Calu3 (cell line): ENCODE data around the gene CHST9. TPM values are rescaled to one million over a fixed set of nuclear protein-coding genes. Genes with fewer than 3 reads are reported as not detected.

ENCODE experiments used
- BruUV-seq: library from RNA; stranded (reverse); fragments of 400-500 nt; replicated peaks from 2 replicates; lab custom pipeline; 2021; lab: Mats Ljungman, UMichigan
- CTCF ChIA-PET: fragments of 300-600 bp; sonication (Branson Sonifier 250); formaldehyde crosslinking; loops from one replicate; lab custom pipeline; 2022; ENCODE audit warnings: antibody characterized with exemption; lab: Charles Lee
- DNase-seq: peaks from one replicate; pipeline ENCODE4 v3.0.0; 2022
- H3K27ac Mint-ChIP-seq: one replicate; pipeline ENCODE4 v1.8.0; 2022; ENCODE audit warnings: mixed read lengths; ENCODE audit not compliant: unreplicated experiment
- H3K27me3 Mint-ChIP-seq: one replicate; pipeline ENCODE4 v1.8.0; 2022; ENCODE audit warnings: mixed read lengths; ENCODE audit not compliant: unreplicated experiment
- H3K36me3 Mint-ChIP-seq: one replicate; pipeline ENCODE4 v1.8.0; 2022; ENCODE audit warnings: mild to moderate bottlenecking, moderate library complexity, mixed read lengths; ENCODE audit not compliant: insufficient read depth, unreplicated experiment
- H3K4me1 Mint-ChIP-seq: one replicate; pipeline ENCODE4 v1.8.0; 2022; ENCODE audit warnings: mild to moderate bottlenecking, low read depth, mixed read lengths; ENCODE audit not compliant: unreplicated experiment
- H3K4me3 Mint-ChIP-seq: one replicate; pipeline ENCODE4 v1.8.0; 2022; ENCODE audit warnings: mild to moderate bottlenecking, low read depth, moderate library complexity, mixed read lengths; ENCODE audit not compliant: unreplicated experiment
- H3K9me3 Mint-ChIP-seq: one replicate; pipeline ENCODE4 v1.8.0; 2022; ENCODE audit warnings: low read depth, mixed read lengths; ENCODE audit not compliant: unreplicated experiment
- CTCF ChIP-seq: fragments of 200-600 bp; IDR thresholded peaks from one replicate; pipeline ENCODE4 v1.8.0; 2022; ENCODE audit warnings: antibody characterized with exemption; ENCODE audit not compliant: unreplicated experiment
- intact Hi-C: fragments of 100-400 bp; cut with micrococcal nuclease; formaldehyde crosslinking; loops from one replicate; pipeline ENCODE4 v1.10.0; 2022; ENCODE audit not compliant: unreplicated experiment
- total RNA-seq: library from RNA; stranded (reverse); gene quantifications from 2 replicates; pipeline ENCODE4 v1.2.3, GENCODE V29; 2022

CHST9 gene
- total RNA-seq, 1 experiment from 2014 or later, result 56.9 TPM

- DNase-seq, result no peak
- Mint-ChIP-seq H3K4me3 (no peak overlapping the region), H3K27me3 (no peaks in the 10 kb centered on the region), H3K27ac (no peak overlapping the region), H3K36me3 (no peaks in the 10 kb centered on the region), H3K9me3 (no peaks in the 10 kb centered on the region), H3K4me1 (peaks cover 35% of the 10 kb centered on the region)
- no peak for TF ChIP-seq CTCF
- intact Hi-C loops, result no loop called here
- no TSS peak for BruUV-seq
- CTCF ChIA-PET, result no interaction called here
These were observed 174.3 kb downstream of the CHST9 start for GRCh38 chr18:27010784-27011183.

GRCh38 chr18:27009293-27009692, 175.8 kb downstream of the CHST9 start:
- no peak for DNase-seq
- Mint-ChIP-seq H3K4me1 (peaks cover 22% of the 10 kb centered on the region), H3K36me3 (no peaks in the 10 kb centered on the region), H3K27me3 (no peaks in the 10 kb centered on the region), H3K27ac (no peak overlapping the region), H3K4me3 (no peak overlapping the region), H3K9me3 (no peaks in the 10 kb centered on the region)
- intact Hi-C loops, result no loop called here
- BruUV-seq, result no TSS peak
- TF ChIP-seq CTCF, result no peak
- CTCF ChIA-PET, result no interaction called here

- no peak for TF ChIP-seq CTCF
- H3K27me3 Mint-ChIP-seq, result no peaks in the 10 kb centered on the region
- no TSS peak for BruUV-seq
- H3K27ac Mint-ChIP-seq, result no peak overlapping the region
- no peak for DNase-seq
- H3K4me1 Mint-ChIP-seq, result peaks cover 22% of the 10 kb centered on the region
- no peak overlapping the region for H3K4me3 Mint-ChIP-seq
- intact Hi-C loops, result no loop called here
- no peaks in the 10 kb centered on the region for H3K36me3 Mint-ChIP-seq
- CTCF ChIA-PET, result no interaction called here
- no peaks in the 10 kb centered on the region for H3K9me3 Mint-ChIP-seq
These were observed 176.5 kb downstream of the CHST9 start for GRCh38 chr18:27008575-27008974.

- CTCF ChIA-PET, result no interaction called here
- no TSS peak for BruUV-seq
- TF ChIP-seq CTCF, result no peak
These were observed 177.2 kb downstream of the CHST9 start for GRCh38 chr18:27007880-27008279.

More at GRCh38 chr18:27007880-27008279, 177.2 kb downstream of the CHST9 start:
- Mint-ChIP-seq H3K4me1 (peaks cover 22% of the 10 kb centered on the region), H3K36me3 (no peaks in the 10 kb centered on the region), H3K9me3 (no peaks in the 10 kb centered on the region), H3K27me3 (no peaks in the 10 kb centered on the region), H3K4me3 (no peak overlapping the region), H3K27ac (no peak overlapping the region)
- DNase-seq, result no peak
- intact Hi-C loops, result no loop called here
